HG03342 (cell line): ENCODE results near the gene EML1.
"Not testable (repeated sequence)": the region's sequence is repeated elsewhere in the genome, so short reads cannot be mapped to it uniquely, and the experiment has no call there.

Experiments
- ATAC-seq: cut with Tn5 transposase; IDR thresholded peaks from one replicate; pipeline ENCODE4 v1.9.1; 2021; ENCODE audit warnings: mild to moderate bottlenecking, moderate library complexity; ENCODE audit not compliant: unreplicated experiment

Gene EML1

DNA sequence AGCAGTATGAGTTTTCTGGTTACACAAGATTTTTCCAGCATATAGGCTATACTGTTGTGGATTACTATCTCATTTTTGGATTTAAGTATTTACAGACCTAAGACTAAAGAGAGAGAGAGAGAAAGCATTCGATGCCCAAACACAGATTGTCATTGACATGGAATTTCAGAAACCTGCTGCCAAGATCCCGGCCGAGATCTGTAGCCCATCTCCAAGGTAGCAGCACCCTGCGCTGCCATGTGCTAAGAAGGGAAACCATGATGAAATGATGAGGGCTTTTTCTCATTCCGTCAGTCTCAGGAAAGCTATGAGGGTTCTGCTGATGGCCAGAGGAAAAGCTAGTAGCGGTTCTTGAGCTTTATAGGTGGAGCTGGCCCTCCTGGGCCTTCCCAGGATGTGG lies 136.4 kb downstream of the EML1 start:
- no peak for ATAC-seq

DNA sequence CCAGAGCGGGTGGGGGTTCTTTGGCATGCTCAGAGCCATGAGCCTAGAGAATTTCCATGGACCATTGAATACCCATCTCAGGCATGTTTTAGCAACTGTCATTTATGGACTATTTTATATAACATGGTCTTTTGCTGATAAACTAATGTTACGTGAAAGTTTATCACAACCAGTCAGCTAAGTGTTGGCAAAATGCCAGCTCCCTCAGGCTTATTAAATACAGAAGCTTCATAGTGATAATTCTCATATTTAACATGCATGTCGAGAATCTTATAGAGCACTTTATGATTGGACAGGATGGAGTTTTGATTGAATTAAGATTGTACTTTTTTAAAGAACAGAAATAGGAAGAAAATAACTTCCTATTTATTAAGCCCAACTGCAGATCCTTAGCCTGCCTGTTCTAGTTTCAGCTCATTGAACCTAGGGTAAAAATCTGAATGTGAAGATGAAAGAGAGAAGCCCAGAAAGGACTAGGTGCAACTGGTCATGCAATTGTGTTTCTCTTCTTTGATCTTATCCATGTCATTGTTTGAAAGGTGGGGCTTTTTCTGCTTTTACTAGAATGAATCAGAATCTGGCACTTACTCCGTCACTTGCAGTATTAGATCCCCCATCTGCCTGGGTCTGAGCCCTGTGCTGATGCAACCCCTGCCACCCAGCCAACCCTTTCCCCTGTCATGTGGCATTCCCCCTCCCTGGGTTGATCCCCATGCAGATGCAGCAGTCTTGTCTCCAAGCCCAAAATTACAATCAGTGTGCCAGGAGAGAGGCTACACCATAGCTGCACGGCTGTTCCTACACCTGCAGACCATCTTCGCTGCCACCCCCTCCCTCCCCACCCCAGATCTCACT lies 137.4 kb downstream of the EML1 start:
- ATAC-seq, result peak; percentile 85

DNA sequence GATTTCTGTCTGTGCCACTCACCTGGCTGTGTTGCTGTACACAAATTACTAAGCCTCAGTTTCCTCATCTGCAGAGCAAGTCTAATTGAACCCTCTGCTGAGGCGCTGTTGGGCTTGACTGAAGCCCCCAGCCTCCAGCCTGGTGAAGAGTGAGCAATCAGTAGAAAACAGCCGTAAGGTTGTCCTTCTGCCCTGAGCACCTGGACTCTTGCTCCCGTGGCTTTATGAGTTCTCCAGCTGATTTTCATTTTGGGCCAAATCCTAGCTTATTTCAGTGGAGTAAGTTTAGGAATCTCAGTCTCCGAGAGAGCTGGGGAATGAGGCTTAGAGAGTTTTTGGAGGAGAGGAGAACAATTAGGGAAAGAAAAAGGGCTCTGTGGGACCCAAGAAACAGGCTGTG lies 138.1 kb downstream of the EML1 start:
- ATAC-seq, result no peak

DNA sequence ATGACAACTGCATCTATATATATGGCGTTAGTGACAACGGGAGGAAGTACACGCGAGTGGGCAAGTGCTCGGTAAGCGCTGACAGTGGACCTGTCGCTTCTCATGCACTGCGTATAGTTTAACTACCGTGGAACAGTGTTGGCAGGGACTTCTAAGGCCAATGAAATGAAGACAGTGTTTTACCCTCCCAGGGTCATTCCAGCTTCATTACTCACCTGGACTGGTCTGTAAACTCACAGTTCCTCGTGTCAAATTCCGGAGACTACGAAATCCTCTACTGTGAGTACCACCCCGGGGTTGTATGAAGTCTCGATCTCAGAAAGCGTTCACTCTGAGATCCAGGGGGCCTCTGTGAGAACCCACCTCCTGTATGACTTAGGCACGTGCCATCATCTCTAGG lies 142.8 kb downstream of the EML1 start:
- no peak for ATAC-seq

DNA sequence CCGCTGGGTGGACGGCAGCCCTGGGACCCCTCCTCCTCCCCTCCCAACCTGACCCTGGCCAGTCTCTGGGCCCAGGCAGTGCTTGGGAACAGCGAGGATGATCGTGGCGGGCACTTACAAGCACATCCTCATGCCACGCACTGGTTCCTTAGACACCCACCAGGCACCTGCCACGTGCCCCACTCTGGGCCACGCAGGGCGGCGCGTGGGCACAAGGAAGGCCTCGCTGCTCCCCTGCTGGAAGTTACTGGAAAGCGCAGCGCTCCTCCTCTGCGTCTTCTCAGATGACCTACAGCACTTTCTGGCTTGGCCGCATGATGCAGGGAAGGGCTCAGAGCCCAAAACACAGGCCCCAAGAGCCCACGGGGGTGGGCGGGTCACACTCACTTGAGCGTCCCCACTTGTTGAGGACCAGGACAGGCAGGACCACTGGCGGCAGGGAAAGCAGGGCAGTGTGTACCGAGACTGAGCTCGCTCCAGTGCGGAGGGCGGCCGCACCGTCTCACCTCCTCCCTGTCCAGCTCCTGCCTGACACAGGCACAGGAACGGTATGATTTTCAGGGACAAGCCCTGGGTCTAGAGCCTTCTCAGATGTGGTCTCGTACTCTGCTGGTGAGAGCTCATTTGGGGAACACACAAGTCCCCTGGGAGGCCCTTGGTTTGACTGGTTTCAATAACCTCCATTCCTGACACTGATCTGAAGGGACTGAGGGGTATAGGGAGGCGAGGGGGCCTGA lies 143.7 kb downstream of the EML1 start:
- ATAC-seq, result peak; percentile 84

DNA sequence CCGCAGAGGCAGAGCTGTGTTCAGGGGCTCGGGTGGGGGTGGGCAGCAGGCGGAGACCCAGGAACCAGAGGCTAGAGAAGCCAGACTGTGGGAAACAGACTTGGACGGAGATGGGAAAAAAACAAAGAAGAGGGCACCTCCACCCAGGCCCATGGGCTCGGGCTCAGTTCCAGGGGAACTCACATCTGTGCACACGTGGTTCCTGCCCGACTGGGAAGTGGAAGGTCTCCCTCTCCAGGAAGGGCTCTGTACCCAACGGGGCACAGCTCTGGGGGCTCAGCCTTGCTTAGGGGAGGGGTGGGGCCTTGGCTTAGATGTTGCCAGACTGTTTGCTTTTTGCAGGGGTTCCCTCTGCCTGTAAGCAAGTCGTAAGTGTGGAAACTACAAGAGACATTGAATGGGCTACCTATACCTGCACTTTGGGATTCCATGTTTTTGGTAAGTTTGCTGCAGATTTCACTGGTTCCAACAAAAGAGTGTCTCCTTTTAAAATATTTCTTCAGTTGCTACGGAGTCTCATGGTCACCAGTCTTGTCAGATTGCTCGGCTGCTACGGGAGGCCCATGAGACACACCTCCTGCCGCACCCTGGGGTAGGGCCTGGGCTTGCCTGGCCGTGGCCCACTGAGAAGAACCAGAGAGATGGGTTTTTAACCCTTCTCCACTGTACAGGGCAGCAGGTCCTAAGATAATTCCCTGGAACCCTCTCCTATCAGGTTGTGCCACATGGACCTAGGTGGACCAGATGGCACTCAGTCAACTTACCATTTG lies 144.4 kb downstream of the EML1 start:
- peak; percentile 21 for ATAC-seq

DNA sequence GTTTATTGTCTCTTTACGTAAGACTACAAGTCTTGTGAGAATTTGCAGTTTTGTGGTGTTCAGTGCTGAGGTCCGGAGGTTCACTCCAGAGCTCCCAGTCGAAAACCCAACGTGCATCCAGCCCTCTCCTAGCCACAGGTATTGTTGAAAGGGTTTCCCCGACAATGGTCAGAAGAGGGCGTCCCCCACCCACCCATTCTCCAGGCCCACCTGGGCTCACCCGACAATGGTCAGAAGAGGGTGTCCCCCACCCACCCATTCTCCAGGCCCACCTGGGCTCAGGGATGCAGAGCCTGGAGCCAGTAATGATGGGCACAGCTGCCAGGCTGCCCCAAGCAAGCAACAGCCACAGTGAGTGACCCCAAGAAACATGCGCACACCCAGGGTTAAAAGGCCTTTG lies 145.2 kb downstream of the EML1 start:
- ATAC-seq, result no peak

DNA sequence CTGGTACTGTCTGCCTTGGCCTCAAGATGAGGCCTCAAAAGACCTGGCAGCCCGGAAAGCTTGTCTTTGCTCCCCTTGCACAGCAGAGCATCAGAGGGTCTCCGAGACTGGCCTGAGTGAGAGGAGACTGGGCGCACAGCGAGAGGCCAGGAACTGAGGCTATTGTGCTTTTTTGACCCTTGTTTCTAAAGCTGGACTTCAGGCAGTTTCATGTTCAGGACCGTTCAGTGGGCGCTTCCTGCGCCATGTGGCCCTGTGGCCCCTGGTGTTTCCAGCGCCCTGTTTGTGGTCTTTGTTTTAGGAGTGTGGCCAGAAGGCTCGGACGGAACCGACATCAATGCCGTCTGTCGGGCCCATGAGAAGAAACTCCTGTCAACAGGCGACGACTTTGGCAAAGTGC lies 145.7 kb downstream of the EML1 start:
- ATAC-seq, result no peak

DNA sequence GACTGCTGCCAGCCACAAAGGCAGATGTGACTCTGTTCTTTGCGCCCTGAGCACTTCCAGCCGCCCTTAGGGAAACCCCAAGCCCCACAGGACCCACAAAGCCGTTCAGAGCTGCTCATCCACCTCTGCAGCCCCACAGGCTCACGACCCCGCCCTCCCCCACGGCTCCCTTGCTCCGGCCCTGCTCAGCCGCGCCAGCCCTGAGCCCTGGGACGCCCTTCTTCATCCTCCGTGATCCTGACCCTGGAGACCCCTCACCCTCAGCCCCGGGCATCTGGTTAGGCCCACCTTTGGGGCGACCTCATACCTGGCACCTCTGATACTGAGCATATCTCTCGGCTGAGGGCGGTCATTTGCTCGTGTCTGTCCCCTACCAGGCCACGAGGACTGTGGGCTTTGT lies 146.2 kb downstream of the EML1 start:
- no peak for ATAC-seq

DNA sequence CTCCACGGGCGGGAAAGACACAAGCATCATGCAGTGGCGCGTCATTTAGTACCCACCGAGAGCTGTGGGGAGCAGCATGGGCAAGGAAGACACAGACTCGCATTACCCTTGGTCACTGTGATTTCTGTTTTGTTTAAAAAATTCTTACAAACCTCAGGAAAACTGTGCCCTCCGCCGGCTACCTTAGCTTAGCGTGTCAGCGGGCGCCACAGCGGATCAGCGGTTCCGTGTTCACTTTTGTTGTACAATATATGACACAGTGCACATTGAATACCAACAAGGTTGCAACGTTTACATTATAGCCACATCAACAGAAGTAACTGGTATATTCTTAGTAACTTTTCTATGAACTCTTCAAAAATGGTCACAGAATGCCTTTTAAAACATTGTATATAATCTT lies 146.9 kb downstream of the EML1 start:
- ATAC-seq, result no peak

DNA sequence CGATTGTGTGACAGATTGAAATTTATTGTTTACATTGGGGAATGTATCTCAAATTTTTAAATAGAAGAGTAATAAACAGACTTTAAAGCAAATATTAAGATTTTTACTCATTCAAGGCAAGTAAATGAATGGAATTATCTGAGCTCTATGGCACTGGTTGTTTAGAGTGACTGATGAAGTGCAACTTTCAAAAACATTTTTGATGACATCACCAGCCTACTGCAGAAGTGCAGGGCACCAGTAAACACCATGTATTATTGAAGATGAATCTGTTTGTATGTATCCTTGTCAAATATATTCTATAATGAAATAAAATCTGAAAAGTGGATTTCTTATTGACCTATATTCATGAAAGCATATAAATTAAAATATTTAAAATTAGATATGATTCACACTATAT lies 148.0 kb downstream of the EML1 start:
- ATAC-seq, result no peak

DNA sequence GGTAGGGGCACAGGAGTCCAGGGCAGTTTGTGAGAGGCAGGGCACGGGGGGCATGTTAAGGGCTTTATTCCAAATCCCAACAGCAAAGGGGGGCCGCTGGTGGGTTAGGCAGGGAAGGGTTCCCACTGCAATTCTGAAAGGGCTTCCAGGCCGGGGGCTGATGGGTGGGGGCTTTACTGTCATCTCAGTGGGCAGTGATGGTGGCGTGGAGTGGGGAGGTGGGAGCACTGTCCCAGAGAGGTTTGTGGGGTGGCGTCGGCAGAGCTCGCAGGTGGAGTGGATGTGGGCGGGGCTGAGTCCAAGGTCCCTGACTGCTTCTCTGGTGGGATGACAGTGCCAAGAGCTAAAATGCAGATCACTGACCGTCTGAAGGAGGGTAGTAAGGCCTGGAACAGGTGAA lies 150.4 kb downstream of the EML1 start:
- no peak for ATAC-seq

DNA sequence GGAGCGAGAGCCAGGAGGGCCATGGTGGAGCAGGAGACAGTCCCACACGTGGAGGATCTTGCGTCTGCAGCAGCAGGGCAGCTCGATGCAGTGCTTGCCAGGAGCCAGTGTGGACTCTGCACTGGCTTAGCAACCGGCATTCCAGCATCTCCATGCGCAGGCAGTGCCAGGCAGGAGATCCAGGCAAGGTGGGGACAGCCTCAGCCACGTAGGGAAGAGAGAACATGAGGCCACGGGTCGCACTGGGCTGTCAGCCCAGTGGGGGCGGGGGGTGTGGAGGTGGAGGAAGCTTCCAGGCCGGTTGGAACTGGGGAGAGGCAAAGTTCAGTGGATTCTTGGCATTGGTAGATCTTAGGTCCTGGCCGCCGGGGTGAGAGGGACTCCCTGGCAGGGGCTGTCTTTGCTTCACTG lies 151.0 kb downstream of the EML1 start:
- no peak for ATAC-seq

DNA sequence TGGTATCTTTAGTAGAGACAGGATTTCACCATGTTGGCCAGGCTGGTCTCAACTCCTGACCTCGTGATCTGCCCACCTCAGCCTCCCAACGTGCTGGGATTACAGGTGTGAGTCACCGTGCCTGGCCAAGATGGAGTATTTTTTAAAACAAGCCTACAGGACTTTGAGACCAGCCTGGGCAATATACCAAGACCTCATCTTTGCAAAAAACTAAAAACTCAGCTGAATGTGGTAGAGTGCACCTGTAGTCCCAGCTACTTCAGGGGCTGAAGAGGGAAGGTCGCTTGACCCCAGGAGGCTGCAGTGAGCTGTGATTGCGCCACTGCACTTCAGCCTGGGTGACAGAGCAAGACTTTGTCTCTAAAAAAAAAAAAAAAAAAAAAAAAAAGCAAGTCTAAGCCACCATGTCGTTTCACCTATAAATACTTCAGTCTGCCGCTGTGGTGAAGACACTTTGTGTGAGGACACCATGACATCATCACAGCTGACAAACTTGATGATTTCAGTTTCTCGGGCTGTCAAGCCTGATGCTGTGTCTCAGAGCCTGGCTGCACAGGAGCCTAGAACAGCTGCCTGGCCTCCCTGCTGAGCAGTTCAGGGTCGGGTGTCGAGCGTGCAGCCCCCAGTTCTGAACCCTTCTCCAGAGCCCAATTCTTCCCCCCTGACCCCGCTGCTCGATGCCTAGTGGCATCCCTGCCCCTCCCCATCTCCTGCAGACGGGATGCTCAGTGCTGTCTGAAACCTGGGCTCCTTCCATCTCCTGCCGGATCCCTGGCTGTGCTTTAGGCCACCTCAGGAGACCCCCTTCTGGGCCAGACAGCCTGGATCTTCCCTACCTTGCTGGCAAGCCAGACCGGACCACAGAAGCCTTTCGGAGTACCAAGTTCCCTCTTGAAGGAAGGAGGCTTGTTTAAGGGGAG lies 152.8 kb downstream of the EML1 start:
- no peak for ATAC-seq

DNA sequence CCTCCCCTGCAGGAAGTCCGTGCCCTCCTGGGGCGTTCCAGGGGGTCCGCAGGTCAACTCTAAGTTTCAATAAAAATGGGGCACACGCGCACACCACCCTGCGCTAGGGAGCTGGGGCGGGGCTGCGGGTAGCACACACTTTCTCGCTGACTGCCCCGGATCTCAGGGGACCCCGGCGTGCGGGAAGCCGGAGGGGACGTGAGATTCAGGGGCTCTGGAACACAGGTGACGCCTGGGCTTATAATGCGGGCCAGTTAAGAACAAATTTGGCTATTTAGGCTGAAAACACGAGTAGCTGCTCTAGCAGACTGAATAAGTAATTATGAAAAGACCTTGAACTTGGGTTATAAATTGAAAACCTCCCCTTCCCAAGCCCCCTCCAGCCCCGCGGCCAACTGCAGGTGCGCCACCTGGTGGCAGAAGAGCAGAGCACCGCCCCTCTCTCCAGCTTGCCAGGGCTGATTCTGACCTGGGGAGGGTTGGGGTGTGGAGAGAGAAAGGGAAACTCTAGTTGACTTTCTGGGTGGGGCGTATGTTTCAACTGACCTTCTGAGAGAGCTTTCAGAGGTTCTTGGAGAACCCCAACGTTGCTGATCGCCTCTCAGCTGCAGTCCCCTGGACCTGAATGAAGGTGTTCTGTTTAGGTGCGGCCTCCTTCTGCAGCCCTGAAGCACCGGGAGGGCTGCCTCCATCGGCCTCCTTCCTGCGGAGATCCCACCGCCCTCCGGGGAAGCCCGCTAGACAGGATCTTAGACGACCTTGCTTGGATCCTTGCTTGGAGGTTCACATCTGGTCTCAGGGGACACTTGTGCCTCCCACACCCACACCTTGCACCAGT lies 153.7 kb downstream of the EML1 start:
- ATAC-seq, result peak; percentile 77

DNA sequence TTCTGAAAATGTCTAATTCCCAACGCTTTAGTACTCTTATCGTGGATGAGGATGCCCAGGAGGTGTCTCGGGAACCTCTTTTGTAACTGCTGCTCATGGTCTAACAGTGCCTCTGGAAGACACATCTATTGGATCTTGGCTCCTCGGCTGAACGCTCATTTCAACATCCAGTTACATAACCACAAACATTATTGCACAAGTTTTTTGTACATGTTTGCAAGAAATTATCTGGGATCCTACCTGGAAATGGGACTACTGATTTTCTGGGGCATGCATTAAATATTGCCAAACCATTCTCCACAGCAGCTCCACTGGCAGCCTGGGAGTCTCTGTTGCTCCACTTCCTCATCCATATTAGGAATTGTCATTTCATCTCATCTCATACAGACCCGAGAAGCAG lies 154.5 kb downstream of the EML1 start:
- ATAC-seq, result no peak

DNA sequence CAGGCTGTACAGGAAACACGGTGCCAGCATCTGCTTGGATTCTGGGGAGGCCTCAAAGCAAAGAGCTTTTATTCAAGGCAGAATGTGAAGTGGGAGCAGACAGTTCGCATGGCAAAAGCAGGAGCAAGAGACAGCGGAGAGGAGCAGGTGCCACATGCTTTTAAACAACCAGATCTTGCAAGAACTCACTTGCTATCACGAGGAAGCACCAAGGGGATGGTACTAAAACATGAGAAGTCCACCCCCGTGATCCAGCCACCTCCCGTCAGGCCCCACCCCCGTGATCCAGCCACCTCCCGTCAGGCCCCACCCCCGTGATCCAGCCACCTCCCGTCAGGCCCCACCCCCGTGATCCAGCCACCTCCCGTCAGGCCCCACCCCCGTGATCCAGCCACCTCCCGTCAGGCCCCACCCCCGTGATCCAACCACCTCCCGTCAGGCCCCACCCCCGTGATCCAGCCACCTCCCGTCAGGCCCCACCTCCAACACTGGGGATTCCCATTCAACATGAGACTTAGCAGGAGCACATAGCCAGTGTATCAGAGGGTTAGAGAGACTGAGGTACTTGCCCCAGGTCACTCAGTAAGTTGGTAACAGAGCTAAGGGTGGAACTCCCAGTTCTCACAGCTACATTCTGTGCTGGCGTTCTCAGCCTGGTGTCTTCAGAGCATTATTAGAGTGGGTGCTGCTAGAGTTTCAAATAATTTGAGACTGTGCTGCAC lies 156.0 kb downstream of the EML1 start:
- ATAC-seq, result not testable (repeated sequence)

DNA sequence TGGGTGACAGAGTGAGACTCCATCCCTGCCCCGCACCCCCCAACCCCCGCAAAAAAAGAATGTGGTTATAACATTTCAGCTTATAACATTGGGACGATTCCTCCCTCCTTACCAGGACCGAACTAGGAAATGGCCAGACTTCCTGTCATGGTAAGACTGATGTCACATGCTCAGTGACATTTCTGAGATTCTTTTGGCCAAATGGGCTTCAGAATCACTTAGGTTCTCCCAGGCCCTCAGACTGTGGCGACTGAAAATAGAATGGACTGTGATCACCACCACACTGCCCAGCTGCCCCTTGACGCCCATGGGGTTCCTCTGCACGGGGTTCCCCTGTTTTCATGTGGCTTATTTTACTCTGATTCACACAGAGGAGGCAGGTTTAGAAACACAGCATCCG lies 157.0 kb downstream of the EML1 start:
- ATAC-seq, result no peak

DNA sequence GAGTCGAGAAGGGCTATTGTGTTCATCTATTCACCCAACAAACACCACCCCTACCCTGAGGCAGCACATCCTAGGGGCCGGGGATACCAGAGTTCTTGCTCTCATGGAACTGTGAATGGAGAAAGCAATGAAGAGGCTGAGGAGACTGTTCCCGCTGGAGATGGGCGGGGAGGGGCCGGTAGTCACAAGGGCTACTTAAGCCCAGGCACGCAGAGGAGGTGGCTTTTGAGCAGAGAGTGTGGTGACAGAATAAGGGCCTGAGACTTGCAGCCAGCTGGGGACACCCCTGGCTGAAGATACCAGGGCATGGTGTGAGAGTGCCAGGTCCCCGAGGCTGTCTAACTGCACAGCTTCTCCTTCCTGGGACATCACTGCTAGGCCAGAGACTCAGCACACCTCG lies 157.9 kb downstream of the EML1 start:
- no peak for ATAC-seq
